Measurements from ENCODE around the gene PRR22. TPM values are rescaled to one million over a fixed set of nuclear protein-coding genes. Genes with fewer than 3 reads are reported as not detected.

PRR22 gene
- total and polyA plus RNA-seq, 9 of the 15 experiments (the other 6 are each of a cell fraction or from before 2014, with no cell fraction given), result 0.03 to 12.0 (median 2.0) TPM; not detected in 1

- BruUV-seq (replicated peaks), result TSS peak; percentile 98
- no peaks in the 10 kb centered on the region for H3K36me3 ChIP-seq (ENCODE audit: control insufficient read depth, insufficient read depth, low read length)
- peak overlapping the region; percentile 59 for H3K4me3 ChIP-seq
- intact Hi-C loops (cut with micrococcal nuclease), result no loop called here
- H3K79me2 ChIP-seq (ENCODE audit: control insufficient read depth, insufficient read depth, low read length), result peaks cover 4% of the 10 kb centered on the region; the same call in 1 of the 3 replicates
- WGBS (ENCODE audit: insufficient coverage, low coverage, missing lambda C conversion rate), result 33% methylated on average over 27 of the region's 47 CpGs
- peak overlapping the region; percentile 93 to 97 for H3K9ac ChIP-seq (ENCODE audit: insufficient read depth in 1 of 2, low read depth in 2 of 2, low read length in 2 of 2)
- peak in 3 of 4 experiments; percentile 34 to 50 (median 45) for DNase-seq (ENCODE audit: extremely low read depth in 1 of 4, low spot score in 3 of 4)
- in situ Hi-C loops (cut with MboI), result no loop called here
- peaks cover 3% of the 10 kb centered on the region for H3K9me1 ChIP-seq (ENCODE audit: control insufficient read depth, insufficient read depth, low read length)
- no peaks in the 10 kb centered on the region; the same call in 1 of the 2 replicates for H4K20me1 ChIP-seq (replicated peaks; ENCODE audit: control insufficient read depth, insufficient read depth, low read length)
- peak; percentile 9 for ATAC-seq
- peaks cover 2 to 7% of the 10 kb centered on the region in 2 experiments; a peak in 3 of 5 replicates for H3K27me3 ChIP-seq (ENCODE audit: control insufficient read depth in 2 of 2, insufficient read depth in 2 of 2, low read length in 2 of 2)
- ChIA-PET POLR2A (interaction anchor here (0.6 to 2.2 kb wide), 22 partner anchors 9 to 448 kb away, joined by 3 to 16 read pairs (median 5); partner anchors contain the start of genes DUS3L, FUT3, FUT6 and NDUFA11), CTCF (ENCODE audit: low intra/inter-chr PET ratio) (no interaction called here)
- H3K4me1 ChIP-seq (replicated peaks in 1 of 2; ENCODE audit: control insufficient read depth in 2 of 2, insufficient read depth in 2 of 2, low read length in 2 of 2), result peaks cover 6 to 63% of the 10 kb centered on the region in 2 experiments; a peak in 4 of 5 replicates
- no peak for FAIRE-seq
- H3K4me2 ChIP-seq (ENCODE audit: insufficient read depth, low read length), result peak overlapping the region; percentile 98
- H3K9me3 ChIP-seq (replicated peaks; ENCODE audit: control insufficient read depth, insufficient read depth, low read depth, low read length), result no peaks in the 10 kb centered on the region
- peak overlapping the region; percentile 96 for H3K27ac ChIP-seq (ENCODE audit: extremely low read depth, low read depth, low read length)
- H2AFZ ChIP-seq (ENCODE audit: low read depth, low read length), result peak overlapping the region; percentile 94
- TF ChIP-seq ARNT (IDR thresholded peaks at IDR 0.05) (0 out of 4 replicates have a peak, but pooled peaks of 1 of the 2 experiments have one; percentile 39), PCBP1 (IDR thresholded peaks at IDR 0.05; ENCODE audit: low read depth, low read length, poor library complexity, severe bottlenecking) (peak; percentile 31), ID3 (CRISPR knock-in tag; IDR thresholded peaks at IDR 0.05) (no peak), ID3 (tag; IDR thresholded peaks at IDR 0.05) (0 out of 2 replicates have a peak, but pooled peaks have one; percentile 7), KAT7 (CRISPR knock-in tag; IDR thresholded peaks at IDR 0.05; ENCODE audit: borderline replicate concordance) (peak; percentile 76), ARID3A (IDR thresholded peaks at IDR 0.05; ENCODE audit: borderline replicate concordance, low read depth, low read length) (no peak), JUN (IDR thresholded peaks at IDR 0.05; ENCODE audit: borderline replicate concordance, low read depth, low read length) (no peak), JUN (CRISPR knock-in tag; IDR thresholded peaks at IDR 0.05; ENCODE audit: borderline replicate concordance) (0 out of 2 replicates have a peak, but pooled peaks have one; percentile 7), BRCA1 (IDR thresholded peaks at IDR 0.05) (no peak), BRCA1 (CRISPR knock-in tag; IDR thresholded peaks at IDR 0.05) (0 out of 2 replicates have a peak, but pooled peaks have one; percentile 54), NBN (IDR thresholded peaks at IDR 0.05; ENCODE audit: low read depth) (peak; percentile 27; the same call in 1 of the 2 replicates), BHLHE40 (IDR thresholded peaks at IDR 0.05; ENCODE audit: low read length) (no peak), POLR2G (IDR thresholded peaks at IDR 0.05; ENCODE audit: low read depth, low read length) (0 out of 2 replicates have a peak, but pooled peaks have one; percentile 19), NRF1 (conservative IDR thresholded peaks at IDR 0.05 in 1 of 2, IDR thresholded peaks at IDR 0.05 in 1 of 2) (no peak), TRIM28 (IDR thresholded peaks at IDR 0.05) (0 out of 2 replicates have a peak, but pooled peaks have one; percentile 8), ZNF197 (CRISPR knock-in tag; IDR thresholded peaks at IDR 0.05; ENCODE audit: low read depth) (no peak), GATA2 (CRISPR knock-in tag; IDR thresholded peaks at IDR 0.05) (no peak), ZC3H4 (CRISPR knock-in tag; IDR thresholded peaks at IDR 0.05; ENCODE audit: borderline replicate concordance) (peak; percentile 96; the same call in 1 of the 2 replicates), NFATC3 (IDR thresholded peaks at IDR 0.05) (no peak), RBM39 (optimal IDR thresholded peaks at IDR 0.05; ENCODE audit: low read depth, low read length) (peak; percentile 18), HNRNPK (IDR thresholded peaks at IDR 0.05; ENCODE audit: low read depth, low read length, poor library complexity, severe bottlenecking) (no peak)
Measured at GRCh38 chr19:5828661-5829566, 44.4 kb upstream of the PRR22 start.

Measured in K562 (cell line).